Peyer's patch (tissue), 4 donors: Measurements from ENCODE around the gene CD40LG. TPM values are rescaled to one million over a fixed set of nuclear protein-coding genes. Genes with fewer than 3 reads are reported as not detected.

Experiments used
- DNase-seq, 3 donors: peaks; one replicate each; pipeline ENCODE4 v3.0.0-alpha.2; 2017 to 2019
- H3K27ac ChIP-seq, 4 donors: fragments of 200-600 bp; sonication (generic); one replicate each; pipeline ENCODE4 v1.5.1; 2016 to 2019
- H3K27me3 ChIP-seq, 2 donors: fragments of 200-600 bp; sonication (generic); one replicate each; pipeline ENCODE4 v1.5.1; 2019
- H3K36me3 ChIP-seq, 3 donors: fragments of 200-600 bp; sonication (generic); one replicate each; pipeline ENCODE4 v1.5.1; 2016 to 2019
- H3K4me1 ChIP-seq, 4 donors: fragments of 200-600 bp; sonication (generic); one replicate each; pipeline ENCODE4 v1.5.1; 2016 to 2019
- H3K4me3 ChIP-seq, 4 donors: fragments of 200-600 bp; sonication (generic); 1 replicate in 3 of 4; 2 replicates in 1 of 4; pipeline ENCODE4 v1.5.1; 2016 to 2019; ENCODE audit warnings: mild to moderate bottlenecking in 1 of 4
- H3K9me3 ChIP-seq, 4 donors: fragments of 200-600 bp; sonication (generic); one replicate each; pipeline ENCODE4 v1.5.1; 2016 to 2019; ENCODE audit warnings: mild to moderate bottlenecking in 1 of 4
- CTCF ChIP-seq, 6 experiments: fragments of 450-650 bp in 4 of 6; fragments of 200-600 bp in 2 of 6; sonication (generic) in 1 of 6; IDR thresholded peaks; one replicate each; pipeline ENCODE4 v1.5.1; 2017 to 2019; ENCODE audit warnings: antibody characterized with exemption in 6 of 6, mild to moderate bottlenecking in 3 of 6, moderate library complexity in 1 of 6
- POLR2A ChIP-seq, 2 donors: fragments of 450-650 bp; IDR thresholded peaks; one replicate each; pipeline ENCODE4 v1.5.1; 2017; ENCODE audit warnings: antibody characterized with exemption in 2 of 2, mild to moderate bottlenecking in 2 of 2, moderate library complexity in 2 of 2
- total RNA-seq, 4 donors: library from RNA; depleted of rRNA; stranded (reverse); fragments of >200 nt; gene quantifications; one replicate each; pipeline ENCODE4 v1.1.0, GENCODE V29; 2016

CD40LG gene
- total RNA-seq, 4 donors from 2014 or later, result 0.94 TPM; not detected in 3

DNA sequence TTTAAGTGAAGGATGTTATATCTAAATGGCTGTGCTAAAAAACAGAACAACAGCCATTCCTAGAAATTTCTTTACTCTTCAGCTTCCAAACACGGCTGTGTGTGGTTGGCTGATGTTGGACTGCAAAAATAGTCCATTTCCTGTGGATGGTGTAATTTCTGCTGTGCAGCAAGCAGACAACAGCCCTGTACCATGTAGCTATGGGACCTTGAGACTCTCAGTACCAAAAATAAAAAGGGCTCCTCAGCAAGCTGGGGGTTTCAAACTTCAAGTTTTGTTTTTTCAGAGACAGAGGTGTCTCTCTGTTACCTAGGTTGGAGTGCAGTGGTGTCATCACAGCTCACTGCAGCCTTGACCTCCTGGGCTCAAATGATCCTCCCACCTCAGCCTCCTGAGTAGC lies 18.1 kb downstream of the CD40LG start:
- H3K36me3 ChIP-seq, result no peaks in the 10 kb centered on the region

GRCh38 chrX:136667446-136668168 lies 19.6 kb downstream of the CD40LG start:
- Histone ChIP-seq H3K27ac (no peak overlapping the region), H3K36me3 (no peaks in the 10 kb centered on the region), H3K4me3 (no peak overlapping the region), H3K27me3 (no peaks in the 10 kb centered on the region), H3K9me3 (no peaks in the 10 kb centered on the region), H3K4me1 (no peaks in the 10 kb centered on the region)
- no peak for DNase-seq
- TF ChIP-seq CTCF (IDR thresholded peaks at IDR 0.05) (no peak), POLR2A (IDR thresholded peaks at IDR 0.05) (no peak)

More for the DNA sequence above, 18.1 kb downstream of the CD40LG start:
- no peaks in the 10 kb centered on the region for H3K27me3 ChIP-seq
- H3K27ac ChIP-seq, result no peak overlapping the region
- TF ChIP-seq POLR2A (IDR thresholded peaks at IDR 0.05) (no peak), CTCF (IDR thresholded peaks at IDR 0.05) (no peak)
- H3K4me3 ChIP-seq, result no peak overlapping the region
- H3K9me3 ChIP-seq, result no peaks in the 10 kb centered on the region
- DNase-seq, result no peak
- H3K4me1 ChIP-seq, result no peaks in the 10 kb centered on the region

DNA sequence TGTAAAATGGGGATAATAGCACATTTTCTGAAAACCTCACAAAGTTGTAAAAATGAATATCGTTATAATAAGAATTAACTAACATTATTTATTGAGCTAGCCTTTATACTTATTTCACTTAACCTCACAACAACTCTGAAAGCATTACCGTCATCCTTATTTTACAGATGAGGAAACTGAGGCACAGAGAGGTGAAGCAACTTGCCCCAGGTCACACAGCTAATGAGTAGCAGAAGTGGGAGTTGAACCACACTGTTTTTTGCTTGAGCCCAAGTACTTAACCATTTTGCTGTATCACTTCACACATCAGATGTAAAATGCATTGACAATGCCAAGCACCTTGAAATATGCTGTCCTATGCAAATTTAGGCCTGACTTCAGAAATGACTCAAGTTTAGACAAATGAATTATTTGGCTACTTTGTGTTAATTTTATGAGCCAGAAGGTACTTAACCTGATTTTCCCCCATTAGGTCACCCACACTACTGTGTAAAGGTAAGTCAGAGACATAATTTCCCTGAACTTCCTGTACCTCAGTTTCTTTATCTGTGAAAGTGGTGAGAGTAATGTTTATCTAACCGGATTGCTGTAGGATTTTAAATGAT lies 23.1 kb downstream of the CD40LG start:
- no peaks in the 10 kb centered on the region for H3K36me3 ChIP-seq
- no peaks in the 10 kb centered on the region for H3K9me3 ChIP-seq

GRCh38 chrX:136674270-136674985 lies 26.5 kb downstream of the CD40LG start:
- H3K4me1 ChIP-seq, result no peaks in the 10 kb centered on the region
- no peak for DNase-seq
- H3K27me3 ChIP-seq, result no peaks in the 10 kb centered on the region
- no peaks in the 10 kb centered on the region for H3K36me3 ChIP-seq
- H3K9me3 ChIP-seq, result no peaks in the 10 kb centered on the region
- peak overlapping the region in 3 of 4 donors; percentile 6 to 37 (median 12) for H3K27ac ChIP-seq
- TF ChIP-seq POLR2A (IDR thresholded peaks at IDR 0.05), result no peak
- TF ChIP-seq CTCF (IDR thresholded peaks at IDR 0.05), result no peak
- H3K4me3 ChIP-seq, result no peak overlapping the region

More for the DNA sequence above, 23.1 kb downstream of the CD40LG start:
- TF ChIP-seq CTCF (IDR thresholded peaks at IDR 0.05) (no peak), POLR2A (IDR thresholded peaks at IDR 0.05) (no peak)
- Histone ChIP-seq H3K27ac (no peak overlapping the region), H3K27me3 (no peaks in the 10 kb centered on the region), H3K4me3 (no peak overlapping the region), H3K4me1 (no peaks in the 10 kb centered on the region)
- no peak for DNase-seq

- Histone ChIP-seq H3K4me3 (no peak overlapping the region), H3K27ac (no peak overlapping the region), H3K9me3 (no peaks in the 10 kb centered on the region), H3K4me1 (no peaks in the 10 kb centered on the region), H3K27me3 (no peaks in the 10 kb centered on the region), H3K36me3 (no peaks in the 10 kb centered on the region)
- no peak for TF ChIP-seq POLR2A (IDR thresholded peaks at IDR 0.05)
- no peak for TF ChIP-seq CTCF (IDR thresholded peaks at IDR 0.05)
- no peak for DNase-seq
These were observed 31.6 kb downstream of the CD40LG start for GRCh38 chrX:136679531-136679930.
